IPS-18a (cell line): ENCODE measurements around the gene SNX33.
"Not testable (repeated sequence)": the region's sequence is repeated elsewhere in the genome, so short reads cannot be mapped to it uniquely, and the experiment has no call there.

Source experiments
- H3K27ac ChIP-seq: one replicate; pipeline ENCODE4 v1.5.1; 2013; ENCODE audit warnings: low read length
- H3K27me3 ChIP-seq: one replicate; pipeline ENCODE4 v1.6.1; 2013; ENCODE audit warnings: mild to moderate bottlenecking, low read length; ENCODE audit not compliant: control insufficient read depth, insufficient read depth
- H3K36me3 ChIP-seq: one replicate; pipeline ENCODE4 v1.6.1; 2013; ENCODE audit warnings: low read depth, low read length; ENCODE audit not compliant: control insufficient read depth
- H3K4me1 ChIP-seq: one replicate; pipeline ENCODE4 v1.6.1; 2013; ENCODE audit warnings: low read depth, low read length; ENCODE audit not compliant: control insufficient read depth
- H3K4me3 ChIP-seq: one replicate; pipeline ENCODE4 v1.5.1; 2013; ENCODE audit warnings: low read length
- H3K9ac ChIP-seq: one replicate; pipeline ENCODE4 v1.6.1; 2013; ENCODE audit warnings: mild to moderate bottlenecking, low read length, moderate library complexity
- H3K9me3 ChIP-seq: one replicate; pipeline ENCODE4 v1.6.1; 2013; ENCODE audit warnings: low read depth, low read length; ENCODE audit not compliant: control insufficient read depth

SNX33 gene

GRCh38 chr15:75699961-75700874, 52.5 kb downstream of the SNX33 start:
- H3K36me3 ChIP-seq, H3K4me3 ChIP-seq, H3K4me1 ChIP-seq, H3K27ac ChIP-seq, H3K9ac ChIP-seq, H3K9me3 ChIP-seq, H3K27me3 ChIP-seq: not testable (repeated sequence)

GRCh38 chr15:75701071-75702003, 53.6 kb downstream of the SNX33 start:
- H3K27ac ChIP-seq, H3K4me1 ChIP-seq, H3K4me3 ChIP-seq, H3K9me3 ChIP-seq, H3K27me3 ChIP-seq, H3K36me3 ChIP-seq, H3K9ac ChIP-seq: not testable (repeated sequence)

DNA sequence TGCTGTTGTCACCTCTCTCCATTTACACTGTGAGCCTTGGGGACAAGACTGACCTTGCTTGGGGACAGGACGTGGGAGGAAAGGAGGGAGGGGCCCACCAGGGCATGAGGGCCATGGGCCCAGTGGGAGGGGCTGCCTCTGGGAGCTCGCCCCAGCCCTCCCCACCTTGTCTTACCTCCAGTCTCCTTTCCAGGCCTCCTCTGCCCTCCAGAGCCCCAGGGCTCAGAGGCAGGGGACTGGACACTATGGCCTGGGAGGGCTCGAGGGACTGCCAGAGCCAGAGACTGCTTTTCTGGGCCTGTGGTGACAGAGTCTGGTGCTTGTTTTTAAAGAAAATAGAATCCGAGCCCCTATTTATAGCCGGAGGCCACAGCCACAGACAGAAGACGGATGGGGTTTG, 54.7 kb downstream of the SNX33 start:
- Histone ChIP-seq H3K4me3 (no peak overlapping the region), H3K4me1 (no peaks in the 10 kb centered on the region), H3K36me3 (no peaks in the 10 kb centered on the region), H3K9ac (no peak overlapping the region), H3K9me3 (no peaks in the 10 kb centered on the region), H3K27ac (no peak overlapping the region), H3K27me3 (no peaks in the 10 kb centered on the region)

DNA sequence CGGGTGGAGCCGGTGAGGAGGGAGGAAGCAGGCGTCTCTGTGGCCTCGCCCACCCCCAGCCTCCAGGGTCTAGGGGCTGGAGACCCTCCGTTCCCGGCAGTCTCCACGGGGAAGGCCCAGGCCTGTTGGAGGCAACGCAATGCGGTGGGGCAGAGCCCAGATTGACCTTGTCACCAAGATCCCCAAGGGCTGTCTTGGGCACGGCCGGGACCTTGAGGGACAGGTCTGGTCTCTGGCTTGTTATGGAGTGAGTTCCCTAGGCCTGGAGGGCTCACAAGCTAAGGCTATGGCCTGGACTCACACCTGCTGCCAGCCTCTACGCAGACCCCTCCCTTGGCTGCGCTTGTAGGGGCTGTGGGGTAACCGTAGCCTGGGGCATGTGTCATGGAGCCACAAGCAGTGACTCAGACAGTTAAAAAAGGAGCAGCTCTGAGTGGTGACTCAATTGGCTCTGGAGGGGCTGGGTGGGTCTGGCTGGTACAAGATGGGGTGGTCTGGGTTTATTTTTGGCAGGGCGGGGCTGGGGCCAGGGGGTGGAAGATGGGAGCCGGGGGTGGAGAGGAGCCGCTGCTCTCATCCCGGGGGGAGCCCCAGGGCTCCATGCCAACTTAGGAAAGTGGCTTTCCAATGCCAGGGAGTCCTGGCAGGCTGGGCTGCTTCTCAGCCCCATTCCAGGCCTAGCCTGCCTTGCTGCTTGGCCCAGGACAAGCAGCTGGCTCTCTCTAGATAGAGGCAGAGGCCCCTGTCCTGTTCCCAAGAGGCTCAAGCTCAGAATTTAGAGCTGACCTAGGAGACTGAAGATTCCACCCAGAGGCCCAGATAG, 55.9 kb downstream of the SNX33 start:
- H3K4me1 ChIP-seq, H3K27me3 ChIP-seq, H3K9ac ChIP-seq, H3K36me3 ChIP-seq, H3K4me3 ChIP-seq, H3K27ac ChIP-seq, H3K9me3 ChIP-seq: not testable (repeated sequence)

DNA sequence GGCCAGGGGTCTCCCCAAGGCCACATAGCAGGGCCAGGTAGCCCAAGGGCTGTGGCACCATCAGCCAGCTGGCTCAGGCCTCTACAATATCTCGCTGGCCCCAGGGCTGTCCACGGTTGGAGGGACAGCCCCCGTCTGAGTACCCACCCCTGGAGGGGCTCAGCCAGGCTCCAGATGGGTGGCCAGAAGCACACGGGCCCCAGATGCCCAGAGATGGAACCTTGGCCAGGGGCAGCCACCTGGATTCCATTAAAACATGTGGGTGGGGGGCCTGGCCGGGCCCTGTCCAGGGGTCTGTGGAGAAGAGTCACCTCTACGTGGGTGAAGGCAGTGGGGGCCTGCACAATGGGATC, 56.5 kb downstream of the SNX33 start:
- Histone ChIP-seq H3K27ac (no peak overlapping the region), H3K27me3 (no peaks in the 10 kb centered on the region), H3K4me1 (no peaks in the 10 kb centered on the region), H3K9me3 (no peaks in the 10 kb centered on the region), H3K36me3 (no peaks in the 10 kb centered on the region), H3K9ac (no peak overlapping the region), H3K4me3 (no peak overlapping the region)

GRCh38 chr15:75704618-75705017, 56.9 kb downstream of the SNX33 start:
- no peak overlapping the region for H3K4me3 ChIP-seq
- no peaks in the 10 kb centered on the region for H3K9me3 ChIP-seq
- H3K27ac ChIP-seq = no peak overlapping the region
- no peak overlapping the region for H3K9ac ChIP-seq
- H3K27me3 ChIP-seq = no peaks in the 10 kb centered on the region
- no peaks in the 10 kb centered on the region for H3K4me1 ChIP-seq
- H3K36me3 ChIP-seq = no peaks in the 10 kb centered on the region

DNA sequence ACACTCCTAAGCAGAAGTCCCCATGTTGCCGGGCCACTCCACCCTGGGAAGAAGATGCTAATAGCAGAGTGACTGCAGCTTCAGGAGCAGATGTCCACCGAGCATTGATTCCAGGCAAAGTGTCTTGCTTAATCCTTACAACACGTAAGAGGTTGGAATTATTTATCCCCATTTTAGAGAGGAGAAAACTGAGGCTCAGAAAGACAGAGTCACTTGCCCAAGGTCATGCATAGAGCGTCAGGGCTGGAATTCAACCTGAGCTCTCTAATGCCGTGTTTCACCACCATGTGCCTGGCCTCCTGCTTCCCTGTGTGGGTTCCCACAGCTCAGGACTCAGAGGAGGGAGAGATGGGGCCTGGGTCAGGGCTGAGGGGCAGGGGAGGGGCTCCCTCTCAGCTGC, 57.7 kb downstream of the SNX33 start:
- H3K4me3 ChIP-seq, H3K27ac ChIP-seq, H3K27me3 ChIP-seq, H3K4me1 ChIP-seq, H3K9ac ChIP-seq, H3K9me3 ChIP-seq, H3K36me3 ChIP-seq: not testable (repeated sequence)

DNA sequence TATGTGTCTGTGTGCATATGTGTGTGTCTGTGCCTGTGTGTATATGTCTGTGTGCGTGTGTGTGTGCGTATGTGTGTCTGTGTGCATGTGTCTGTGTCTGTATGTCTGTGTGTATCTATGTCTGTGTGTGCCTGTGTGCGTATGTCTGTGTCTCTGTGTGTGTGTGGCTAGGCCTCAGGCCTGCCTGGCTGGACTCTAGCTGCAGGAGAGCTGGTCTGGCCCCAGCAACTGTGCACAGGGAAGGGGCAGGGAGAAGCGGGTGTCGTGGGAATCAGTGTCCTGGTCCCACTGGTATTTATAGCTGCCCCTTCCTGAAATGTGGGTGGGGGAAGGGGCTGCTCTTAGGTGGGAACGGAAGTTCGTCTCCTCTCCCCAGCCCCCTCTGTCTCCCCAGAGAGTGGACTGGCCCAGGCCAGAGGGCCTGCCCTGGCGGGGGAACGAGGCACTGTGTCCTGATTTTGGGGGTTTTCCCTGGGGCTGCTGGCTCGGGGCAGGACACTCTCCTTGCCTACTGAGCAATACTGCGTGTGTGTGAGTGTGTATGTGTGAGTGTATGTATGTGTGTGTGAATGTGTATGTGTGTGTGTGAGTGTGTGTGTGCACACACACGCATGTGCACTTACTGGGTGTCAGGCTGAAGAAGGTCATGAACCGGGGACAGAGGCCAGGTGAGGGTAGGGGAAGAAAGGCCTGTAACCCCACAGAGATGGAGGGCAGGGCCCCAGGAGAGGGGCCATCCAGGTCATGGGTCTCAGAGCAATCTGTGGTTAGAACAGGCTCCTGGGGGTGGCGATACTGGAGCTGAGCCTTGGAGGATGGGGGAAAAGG, 58.4 kb downstream of the SNX33 start:
- no peak overlapping the region for H3K27ac ChIP-seq
- no peaks in the 10 kb centered on the region for H3K27me3 ChIP-seq
- H3K36me3 ChIP-seq = no peaks in the 10 kb centered on the region
- H3K9ac ChIP-seq = no peak overlapping the region
- no peak overlapping the region for H3K4me3 ChIP-seq
- H3K4me1 ChIP-seq = no peaks in the 10 kb centered on the region
- H3K9me3 ChIP-seq = no peaks in the 10 kb centered on the region

DNA sequence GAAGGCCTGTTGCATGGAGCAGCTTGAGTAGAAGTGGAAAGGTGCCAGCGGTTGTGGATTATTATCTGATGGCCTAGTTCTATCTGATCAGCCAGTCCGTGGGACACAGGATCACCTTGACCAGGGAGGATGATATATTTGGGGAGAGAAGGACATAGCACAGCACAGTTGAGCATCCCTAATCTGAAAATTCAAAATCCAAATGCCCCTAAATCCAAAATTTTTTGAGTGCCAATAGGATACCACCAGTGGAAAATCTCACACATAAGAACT, 58.9 kb downstream of the SNX33 start:
- H3K27ac ChIP-seq = no peak overlapping the region
- H3K9ac ChIP-seq = no peak overlapping the region
- no peaks in the 10 kb centered on the region for H3K27me3 ChIP-seq
- H3K36me3 ChIP-seq = no peaks in the 10 kb centered on the region
- no peaks in the 10 kb centered on the region for H3K4me1 ChIP-seq
- H3K9me3 ChIP-seq = no peaks in the 10 kb centered on the region
- no peak overlapping the region for H3K4me3 ChIP-seq

DNA sequence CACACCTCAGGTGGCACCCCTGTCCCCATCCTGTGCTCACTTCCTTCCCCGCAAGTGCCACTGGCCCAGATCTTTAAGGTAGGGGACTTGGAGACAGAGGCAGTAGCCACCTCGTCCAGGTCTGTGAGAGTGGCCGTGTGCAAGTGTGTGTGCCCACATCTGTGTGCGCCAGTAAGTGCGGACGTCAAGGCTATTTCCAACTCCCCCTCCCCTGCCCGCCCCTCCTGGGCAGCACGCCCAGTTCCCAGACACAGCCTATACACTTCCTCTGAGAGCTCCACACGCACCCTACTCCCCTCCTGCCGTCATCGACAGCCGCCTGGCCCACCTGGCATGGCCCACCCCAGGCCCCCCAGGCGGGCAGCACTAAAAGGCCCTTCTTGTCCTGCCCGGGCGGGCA, 61.7 kb downstream of the SNX33 start:
- not testable (repeated sequence) for H3K9me3 ChIP-seq, H3K27ac ChIP-seq, H3K36me3 ChIP-seq, H3K9ac ChIP-seq, H3K4me1 ChIP-seq, H3K4me3 ChIP-seq
- H3K27me3 ChIP-seq = peaks cover 19% of the 10 kb centered on the region

DNA sequence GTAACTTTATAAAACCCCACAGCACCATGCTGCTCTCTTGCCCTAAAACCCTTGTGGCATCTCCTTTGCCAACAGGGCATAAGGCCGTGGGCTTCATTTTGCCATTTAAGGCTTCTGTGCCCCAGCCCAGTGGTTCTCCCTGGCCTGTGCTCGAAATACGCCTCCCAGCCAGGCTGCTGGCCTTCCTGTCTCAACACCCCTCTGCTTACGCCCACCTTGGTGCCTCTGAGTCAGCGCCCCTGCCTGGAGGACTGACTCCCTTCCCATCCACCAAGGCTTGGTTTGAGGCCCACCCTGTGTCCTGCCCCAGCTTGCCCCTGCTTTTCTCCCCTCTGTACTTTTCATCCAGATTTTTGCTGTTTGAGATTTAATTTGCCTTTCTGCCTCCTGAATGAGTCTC, 63.2 kb downstream of the SNX33 start:
- not testable (repeated sequence) for H3K36me3 ChIP-seq, H3K4me1 ChIP-seq, H3K27ac ChIP-seq, H3K4me3 ChIP-seq, H3K9me3 ChIP-seq, H3K9ac ChIP-seq
- peaks cover 19% of the 10 kb centered on the region for H3K27me3 ChIP-seq
